Stimulated activated CD8-positive, alpha-beta memory T cell treated with anti-CD3 and anti-CD28 coated beads, Interleukin-15, amount 100 ng/mL, for 48 hours (primary cell): Measurements from ENCODE around the gene ZNF37A.
"Not testable (repeated sequence)": the region's sequence is repeated elsewhere in the genome, so short reads cannot be mapped to it uniquely, and the experiment has no call there.

Experiments
- DNase-seq, 2 donors: peaks; one replicate each; pipeline ENCODE4 v3.0.0-alpha.2; 2020; ENCODE audit warnings: low read depth in 2 of 2

The ZNF37A gene

DNA sequence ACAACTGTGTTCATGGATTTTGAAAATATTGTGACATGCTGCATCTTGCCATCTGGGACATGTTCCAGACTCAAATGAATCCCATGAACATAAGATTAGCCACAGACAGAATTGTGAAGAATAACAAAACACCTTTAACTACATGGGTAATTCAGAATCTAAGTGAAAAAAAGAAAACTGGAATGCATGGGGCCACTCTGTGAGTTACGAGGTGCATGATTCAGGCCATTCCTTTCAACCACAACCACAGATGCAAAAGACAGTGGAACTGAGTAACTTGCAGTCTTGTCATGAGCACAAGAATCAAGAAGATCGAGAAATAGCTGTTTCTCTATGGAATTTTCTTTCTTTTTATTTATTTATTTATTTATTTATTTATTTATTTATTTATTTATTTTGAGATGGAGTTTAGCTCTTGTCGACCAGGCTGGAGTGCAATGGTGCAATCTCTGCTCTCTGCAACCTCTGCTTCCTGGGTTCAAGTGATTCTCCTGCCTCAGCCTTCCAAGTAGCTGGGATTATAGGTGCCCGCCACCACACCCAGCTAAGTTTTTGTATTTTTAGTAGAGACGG, 56.8 kb downstream of the ZNF37A start:
- DNase-seq = not testable (repeated sequence)

DNA sequence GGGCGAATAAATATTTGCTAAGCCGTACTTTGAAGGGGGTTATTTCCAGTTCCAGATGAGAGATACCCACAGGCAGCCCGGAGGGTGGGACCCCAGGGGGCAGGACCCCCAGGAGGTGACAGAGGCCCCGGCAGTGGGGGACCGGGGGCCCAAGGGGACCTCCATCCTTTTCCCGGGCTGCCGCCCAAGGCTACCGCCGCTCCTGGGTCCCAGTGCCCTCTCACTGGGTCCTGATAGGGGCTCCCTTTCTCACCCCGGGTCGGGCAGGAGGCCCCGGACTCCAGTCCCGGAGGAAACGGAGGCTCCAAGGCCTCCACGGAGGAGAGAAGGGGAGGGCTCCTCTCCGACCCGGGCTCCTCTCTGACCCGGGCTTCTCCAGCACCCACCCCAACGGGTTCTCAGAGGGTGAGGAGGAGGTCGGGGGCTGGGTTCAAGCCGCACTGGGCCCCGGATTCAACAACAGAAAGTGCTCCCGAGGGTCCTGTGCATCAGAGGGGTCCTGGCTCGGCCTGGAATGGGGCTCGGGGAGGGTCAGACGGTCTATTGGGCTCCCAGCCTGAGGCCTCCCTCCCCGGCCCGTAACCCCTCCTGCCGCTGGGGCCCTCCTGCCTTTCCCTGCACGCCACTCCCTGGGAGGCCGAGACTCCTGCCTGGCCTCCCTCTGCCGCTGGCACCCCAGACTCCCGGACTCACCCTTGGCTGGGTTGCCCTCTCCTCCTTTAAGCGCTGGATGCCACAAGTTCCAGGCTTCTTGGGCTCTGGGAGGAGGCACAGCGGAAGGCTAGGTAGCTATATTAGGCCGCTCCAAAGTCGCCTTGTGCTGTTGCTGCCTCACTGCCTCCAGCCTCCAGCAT, 62.5 kb downstream of the ZNF37A start:
- no peak for DNase-seq

DNA sequence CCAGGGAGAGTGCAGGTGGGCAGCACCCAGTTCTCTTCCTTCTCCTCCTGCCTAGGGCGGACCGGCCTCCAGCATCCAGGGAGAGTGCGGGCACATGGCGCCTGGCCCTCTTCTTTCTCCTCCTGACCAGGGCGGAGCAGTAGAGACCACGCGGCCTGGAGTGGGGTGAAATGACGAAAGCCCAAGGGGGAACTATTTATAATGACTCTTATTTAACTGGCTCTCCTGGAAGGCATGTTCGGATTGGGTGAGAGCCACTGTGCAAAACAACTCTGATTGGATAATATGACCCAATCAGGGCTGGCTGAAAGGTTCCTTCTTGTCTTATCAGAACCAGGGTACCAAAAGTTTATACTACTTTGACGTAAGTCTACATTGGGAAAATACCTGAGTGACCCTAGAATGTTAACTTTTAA, 63.1 kb downstream of the ZNF37A start:
- DNase-seq = no peak

DNA sequence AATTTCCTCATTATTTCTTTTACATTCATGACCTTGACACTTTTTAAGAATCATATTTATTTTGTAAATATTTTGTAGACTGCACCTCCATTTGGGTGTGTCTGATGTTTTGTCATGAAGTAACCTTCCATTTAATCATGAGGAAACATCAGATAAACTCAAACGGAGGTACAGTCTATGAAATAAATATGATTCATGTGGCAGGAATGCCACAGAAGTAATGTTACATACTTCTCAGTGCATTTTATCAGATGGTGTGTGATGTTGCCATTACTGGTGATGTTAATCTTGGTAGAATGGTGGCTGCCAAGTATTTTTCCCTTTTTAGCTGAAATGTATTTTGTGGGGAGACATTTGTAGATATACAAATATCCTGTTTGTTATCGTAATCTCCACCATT, 64.9 kb downstream of the ZNF37A start:
- DNase-seq = no peak

DNA sequence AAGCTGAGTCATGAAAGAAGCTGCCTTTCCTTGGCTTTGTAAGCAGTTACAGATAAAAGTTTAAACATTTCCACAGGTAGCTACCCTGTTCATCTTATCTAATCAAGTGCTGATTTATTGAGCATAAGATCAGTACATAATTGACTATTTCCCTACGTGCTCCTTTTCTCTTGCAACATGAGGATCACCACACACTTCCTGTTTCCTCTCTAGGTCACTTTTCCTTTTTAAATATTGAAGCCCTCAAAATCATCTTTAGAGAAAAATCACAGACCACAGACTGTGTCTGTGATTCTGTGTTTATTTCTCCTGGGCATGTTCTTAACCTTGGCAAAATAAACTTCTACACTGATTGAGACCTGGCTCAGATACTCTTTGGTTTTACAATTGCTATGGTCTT, 69.5 kb downstream of the ZNF37A start:
- DNase-seq = no peak

DNA sequence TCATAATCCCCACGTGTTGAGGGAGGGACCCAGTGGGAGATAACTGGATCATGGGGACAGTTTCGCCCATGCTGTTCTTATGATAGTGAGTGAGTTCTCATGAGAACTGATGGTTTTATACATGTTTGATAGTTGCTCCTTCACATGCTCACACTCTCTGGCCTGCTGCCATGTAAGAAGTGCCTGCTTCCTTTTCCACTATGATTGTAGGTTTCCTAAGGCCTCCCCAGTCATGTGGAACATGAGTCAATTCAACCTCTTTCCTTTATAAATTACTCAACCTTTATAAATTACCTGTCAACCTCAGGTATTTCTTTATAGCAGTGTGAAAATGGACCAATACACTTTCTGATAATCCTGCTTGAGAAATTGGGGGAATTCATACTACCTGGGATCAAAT, 80.2 kb downstream of the ZNF37A start:
- DNase-seq = no peak

DNA sequence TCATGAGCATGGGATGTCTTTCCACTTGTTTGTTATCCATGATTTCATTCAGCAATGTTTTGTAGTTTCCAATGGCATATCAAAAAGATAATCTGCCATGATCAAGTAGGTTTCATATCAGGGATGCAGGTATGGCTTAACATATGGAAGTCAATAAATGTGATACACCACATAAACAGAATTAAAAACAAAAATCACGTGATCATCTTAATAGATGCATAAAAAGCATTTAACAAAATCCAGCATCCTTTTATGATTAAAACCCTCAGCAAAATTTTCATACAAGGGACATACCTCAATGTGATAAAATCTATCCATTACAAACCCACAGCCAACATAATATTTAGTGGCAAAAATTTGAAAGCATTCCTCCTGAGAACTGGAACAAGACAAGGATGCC, 90.3 kb downstream of the ZNF37A start:
- no peak for DNase-seq
